Upper lobe of left lung (tissue), 4 donors: ENCODE results near the gene TMEM79.

Experiments used
- EP300 ChIP-seq, 4 donors: sonication (generic); formaldehyde crosslinking; IDR thresholded peaks; one replicate each; pipeline ENCODE4 v1.5.1; 2017; ENCODE audit warnings: antibody characterized with exemption in 4 of 4, control low read depth in 2 of 4
- POLR2A ChIP-seq, 4 donors: fragments of 450-650 bp; IDR thresholded peaks; one replicate each; pipeline ENCODE4 v1.5.1; 2016 to 2017; ENCODE audit warnings: antibody characterized with exemption in 4 of 4, mild to moderate bottlenecking in 2 of 4
- POLR2AphosphoS5 ChIP-seq, 2 donors: sonication (generic); formaldehyde crosslinking; IDR thresholded peaks; one replicate each; pipeline ENCODE4 v1.5.1; 2017; ENCODE audit warnings: antibody characterized with exemption in 2 of 2
- TF ChIP-seq, protein P1 (sequence below), 6 experiments: fragments of 450-650 bp in 4 of 6; fragments of 200-600 bp in 2 of 6; sonication (generic) in 2 of 6; IDR thresholded peaks; one replicate each; pipeline ENCODE4 v1.5.1; 2016 to 2019; ENCODE audit warnings: antibody characterized with exemption in 6 of 6

DNA sequence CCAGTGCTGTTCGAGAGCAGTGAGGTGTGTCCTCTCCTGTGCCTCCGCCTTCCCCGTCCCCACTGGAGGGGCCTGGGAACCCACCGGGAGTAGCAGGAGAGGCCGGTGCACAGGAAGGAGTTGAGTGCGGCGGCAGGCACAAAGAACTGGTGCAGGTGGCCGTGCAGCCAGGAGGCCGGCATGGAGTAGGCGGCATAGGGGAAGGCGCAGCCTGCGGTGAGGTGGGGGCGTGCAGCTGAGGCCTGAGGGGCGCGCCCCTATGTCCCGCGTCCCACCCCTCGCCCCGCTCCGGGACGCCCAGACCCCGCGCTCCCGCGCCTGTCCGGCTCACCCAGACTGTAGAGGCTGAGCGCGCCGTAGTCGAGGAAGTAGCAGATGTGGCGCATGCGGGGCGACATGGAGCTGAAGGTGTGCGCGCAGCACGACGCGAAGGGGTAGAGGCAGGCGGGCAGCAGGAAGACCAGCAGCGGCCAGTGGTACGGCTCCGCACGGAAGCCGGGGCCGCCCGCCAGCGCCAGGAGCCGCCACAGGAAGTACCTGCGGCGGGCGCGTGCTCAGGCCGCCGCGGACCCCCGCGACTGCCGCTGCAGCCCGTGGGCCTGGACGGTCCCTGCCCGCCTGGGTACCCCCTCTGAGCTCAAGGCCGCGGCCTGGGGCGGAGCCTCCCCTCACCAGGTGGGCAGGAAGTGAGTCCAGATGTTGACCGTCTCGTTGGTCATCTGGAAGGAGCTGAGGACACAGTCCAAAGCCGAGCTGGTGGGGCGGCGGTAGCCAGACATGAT lies 38.5 kb upstream of the TMEM79 start:
- TF ChIP-seq, protein P1, sequence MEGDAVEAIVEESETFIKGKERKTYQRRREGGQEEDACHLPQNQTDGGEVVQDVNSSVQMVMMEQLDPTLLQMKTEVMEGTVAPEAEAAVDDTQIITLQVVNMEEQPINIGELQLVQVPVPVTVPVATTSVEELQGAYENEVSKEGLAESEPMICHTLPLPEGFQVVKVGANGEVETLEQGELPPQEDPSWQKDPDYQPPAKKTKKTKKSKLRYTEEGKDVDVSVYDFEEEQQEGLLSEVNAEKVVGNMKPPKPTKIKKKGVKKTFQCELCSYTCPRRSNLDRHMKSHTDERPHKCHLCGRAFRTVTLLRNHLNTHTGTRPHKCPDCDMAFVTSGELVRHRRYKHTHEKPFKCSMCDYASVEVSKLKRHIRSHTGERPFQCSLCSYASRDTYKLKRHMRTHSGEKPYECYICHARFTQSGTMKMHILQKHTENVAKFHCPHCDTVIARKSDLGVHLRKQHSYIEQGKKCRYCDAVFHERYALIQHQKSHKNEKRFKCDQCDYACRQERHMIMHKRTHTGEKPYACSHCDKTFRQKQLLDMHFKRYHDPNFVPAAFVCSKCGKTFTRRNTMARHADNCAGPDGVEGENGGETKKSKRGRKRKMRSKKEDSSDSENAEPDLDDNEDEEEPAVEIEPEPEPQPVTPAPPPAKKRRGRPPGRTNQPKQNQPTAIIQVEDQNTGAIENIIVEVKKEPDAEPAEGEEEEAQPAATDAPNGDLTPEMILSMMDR (IDR thresholded peaks at IDR 0.05): no peak
- TF ChIP-seq POLR2A (IDR thresholded peaks at IDR 0.05): no peak
- no peak for TF ChIP-seq POLR2AphosphoS5 (IDR thresholded peaks at IDR 0.05)
- TF ChIP-seq EP300 (IDR thresholded peaks at IDR 0.05): no peak
